ENCODE measurements around the gene SORD.

The SORD gene

GRCh38 chr15:45102226-45102625 is 79.2 kb downstream of the SORD start:
- no peak for TF ChIP-seq CTCF (IDR thresholded peaks at IDR 0.05)

- no peak for TF ChIP-seq CTCF (IDR thresholded peaks at IDR 0.05)
Observed at GRCh38 chr15:45105586-45105985, 82.6 kb downstream of the SORD start.

- no peak for TF ChIP-seq CTCF (IDR thresholded peaks at IDR 0.05)
Observed at GRCh38 chr15:45106002-45106790, 83.2 kb downstream of the SORD start.

GRCh38 chr15:45107941-45108630 is 85.1 kb downstream of the SORD start:
- TF ChIP-seq CTCF (IDR thresholded peaks at IDR 0.05): no peak

GRCh38 chr15:45110256-45110820 is 87.3 kb downstream of the SORD start:
- TF ChIP-seq CTCF (IDR thresholded peaks at IDR 0.05): no peak

GRCh38 chr15:45111390-45112142 is 88.6 kb downstream of the SORD start:
- TF ChIP-seq CTCF (IDR thresholded peaks at IDR 0.05): no peak

GRCh38 chr15:45112143-45112590 is 89.2 kb downstream of the SORD start:
- no peak for TF ChIP-seq CTCF (IDR thresholded peaks at IDR 0.05)
